Measurements from ENCODE around the gene ELMO1.

Gene ELMO1

DNA sequence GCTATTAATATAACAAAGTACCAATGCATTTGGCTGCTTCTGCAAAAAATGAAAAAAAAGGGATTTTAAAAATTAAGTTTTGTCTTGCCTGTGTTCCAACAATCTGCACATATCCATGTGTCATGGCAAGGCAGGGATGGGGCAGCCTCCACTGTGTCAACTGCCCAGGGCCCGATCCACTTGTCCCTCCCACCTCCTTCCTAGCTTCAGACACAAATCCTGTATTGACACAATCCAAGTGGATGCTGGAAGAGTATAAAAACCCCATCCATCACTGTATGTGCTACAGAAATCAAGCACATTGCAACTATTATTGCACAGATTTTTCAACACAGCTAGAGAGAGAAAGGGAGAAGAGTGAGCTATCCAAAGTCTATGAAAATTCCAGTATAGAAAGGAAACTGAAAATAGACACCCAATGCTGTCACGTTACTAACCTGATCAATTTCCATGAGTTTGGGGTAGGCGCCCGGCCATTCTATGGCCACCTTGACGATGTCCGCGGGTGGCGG lies 106.4 kb downstream of the ELMO1 start:
- no peak for DNase-seq

DNA sequence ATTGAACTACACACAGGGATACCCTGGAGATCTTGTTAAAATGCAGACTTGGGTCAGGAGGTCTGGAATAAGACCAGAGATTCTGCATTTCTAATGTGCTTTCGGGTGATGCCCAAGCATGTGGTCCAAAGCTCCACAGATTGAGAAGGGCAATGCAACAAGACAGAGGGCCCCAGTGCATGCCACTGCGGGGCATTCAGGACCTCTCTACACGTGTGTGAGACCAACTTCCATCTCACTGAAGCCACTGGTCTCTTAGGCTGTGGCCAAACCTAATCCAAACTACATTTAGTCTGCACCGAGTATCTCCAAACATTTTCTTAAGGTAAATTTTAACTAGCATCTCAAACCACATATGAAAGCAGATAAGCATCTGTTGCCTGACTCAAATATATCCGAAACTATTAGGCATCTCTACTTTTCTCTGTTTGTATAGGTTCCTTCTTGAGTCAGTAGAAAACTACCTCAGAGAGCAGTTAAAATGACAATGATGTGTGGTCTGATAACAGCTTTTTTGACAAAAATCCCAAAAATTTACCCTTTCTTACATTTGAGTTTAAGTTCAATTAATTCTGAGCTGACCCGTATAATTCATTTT lies 107.5 kb downstream of the ELMO1 start:
- no peak for DNase-seq

DNA sequence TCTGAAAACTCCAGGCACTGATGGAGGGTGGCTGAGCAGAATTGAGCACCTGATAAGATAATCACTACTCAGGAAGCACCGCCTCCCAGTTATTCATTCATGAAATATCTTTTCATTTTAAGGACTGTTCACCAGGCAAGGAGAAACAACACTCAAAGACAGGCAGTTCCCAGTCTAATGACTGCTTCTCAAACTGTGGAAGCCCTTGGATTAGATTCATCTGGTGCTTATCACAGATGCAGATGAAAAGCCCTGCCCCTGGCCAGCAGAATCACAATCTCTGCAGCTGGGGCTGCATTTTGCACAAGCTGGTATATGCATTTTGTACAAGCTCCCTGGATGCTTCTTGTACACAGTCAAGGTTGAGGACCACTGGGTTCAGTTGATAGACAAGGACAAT lies 109.7 kb downstream of the ELMO1 start:
- DNase-seq, result no peak

DNA sequence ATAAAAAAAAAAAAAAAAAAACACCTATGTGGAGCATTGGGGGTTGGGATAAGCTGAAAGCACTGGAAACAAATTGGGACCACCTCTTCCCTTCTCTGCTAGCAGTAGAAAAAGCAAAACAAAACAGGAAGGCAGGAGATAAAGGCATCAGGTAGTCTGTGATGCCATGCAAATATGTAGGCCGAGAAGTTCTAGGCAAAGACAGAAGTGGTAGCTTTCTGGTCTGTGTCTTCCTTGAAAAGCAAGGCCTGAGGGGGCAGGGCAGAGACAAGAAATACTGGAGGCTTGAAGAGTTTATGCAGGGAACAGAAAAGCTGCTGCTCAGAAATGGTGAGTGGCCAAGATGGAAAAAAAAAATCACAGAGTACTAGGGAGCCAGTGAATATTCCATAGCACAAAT lies 111.1 kb downstream of the ELMO1 start:
- DNase-seq, result no peak

DNA sequence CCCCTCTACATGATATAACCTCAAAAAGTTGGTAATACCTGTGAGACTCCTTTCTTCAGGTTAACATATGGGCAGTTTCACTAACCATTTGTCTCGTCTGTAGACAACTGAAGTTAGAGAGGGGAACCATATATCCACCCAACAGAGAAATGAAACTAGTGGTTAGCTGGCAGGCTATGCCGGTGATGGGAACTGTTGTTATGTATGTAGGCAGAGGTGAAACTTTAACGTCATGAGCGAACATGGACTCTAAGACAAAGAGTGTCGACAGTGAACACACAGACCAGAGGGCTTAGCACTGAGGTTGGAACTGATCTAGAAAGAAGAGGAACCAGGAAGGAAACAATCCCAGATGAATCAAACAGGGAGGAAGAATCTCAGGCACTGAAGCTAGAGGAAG lies 112.4 kb downstream of the ELMO1 start:
- DNase-seq, result no peak

DNA sequence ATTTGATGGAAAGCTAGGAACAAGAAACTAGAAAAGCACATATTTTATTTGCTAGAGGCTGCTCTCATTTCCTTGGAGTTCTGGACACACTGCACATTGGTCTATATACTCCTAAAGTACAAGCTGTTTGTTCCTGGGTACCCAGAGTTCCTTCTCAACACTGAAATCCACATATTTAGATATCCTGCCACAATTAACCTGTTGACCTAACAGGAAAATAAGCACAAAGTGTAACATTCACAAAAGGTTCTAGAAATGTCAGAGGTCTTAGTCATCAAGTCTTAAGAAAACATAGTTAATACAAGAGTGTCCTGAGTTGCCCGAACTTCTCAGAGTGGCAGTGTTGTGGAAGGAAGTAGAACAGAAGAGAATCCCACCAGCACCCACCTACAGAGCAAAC lies 115.6 kb downstream of the ELMO1 start:
- no peak for DNase-seq

DNA sequence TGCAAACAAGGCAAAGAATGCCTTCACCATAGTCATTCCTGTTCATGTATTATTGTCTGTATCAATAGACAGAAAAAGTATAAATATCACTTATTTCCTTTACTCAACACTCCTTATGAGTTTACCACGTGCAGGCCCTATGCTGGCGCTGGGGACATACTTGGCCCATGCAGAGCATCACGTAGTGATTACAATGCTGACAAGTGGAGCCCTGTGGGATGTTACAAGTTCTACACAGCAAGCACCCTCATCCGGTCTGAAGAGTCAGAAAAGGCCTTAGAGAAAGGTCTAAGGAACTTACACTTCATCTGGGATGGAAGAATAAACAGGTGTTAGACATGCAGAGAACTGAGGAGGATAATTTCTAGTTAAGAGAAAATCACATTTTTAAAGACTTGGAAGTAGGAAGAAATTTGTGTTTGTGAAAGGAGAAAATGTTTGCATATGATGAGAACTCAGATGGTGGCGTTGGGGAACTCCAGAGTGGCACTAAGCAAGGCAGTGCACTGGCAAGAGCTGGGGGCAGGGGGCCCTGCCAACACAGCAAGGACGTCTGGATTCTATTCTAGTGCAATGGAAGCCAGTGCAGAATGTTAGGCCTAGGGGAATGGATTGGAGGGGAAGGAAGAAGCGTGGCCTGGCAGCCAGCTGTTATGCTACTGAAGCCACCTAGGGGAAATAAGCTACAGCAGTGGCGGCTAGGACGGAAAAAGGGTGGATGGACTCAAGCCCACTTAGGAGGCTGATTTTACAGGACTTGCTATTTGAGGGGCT lies 116.2 kb downstream of the ELMO1 start:
- no peak for DNase-seq

DNA sequence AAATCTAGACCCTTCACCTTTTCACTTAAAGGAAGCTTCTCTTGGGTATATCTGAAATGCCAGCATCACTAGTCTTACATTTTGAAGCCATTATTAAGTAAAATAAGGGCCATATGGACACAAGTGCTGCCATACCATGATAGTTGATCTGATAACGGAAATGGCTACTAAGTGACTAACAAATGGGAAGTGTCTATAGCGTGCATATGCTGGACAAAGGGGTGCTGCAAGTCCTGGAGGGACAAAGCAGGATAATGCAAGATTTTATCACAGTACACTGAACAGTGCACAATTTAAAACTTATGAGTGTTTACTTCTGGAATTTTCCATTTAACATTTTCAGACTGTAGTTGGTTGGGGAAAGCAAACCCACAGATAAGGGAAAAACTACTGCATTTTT lies 117.9 kb downstream of the ELMO1 start:
- DNase-seq, result no peak

DNA sequence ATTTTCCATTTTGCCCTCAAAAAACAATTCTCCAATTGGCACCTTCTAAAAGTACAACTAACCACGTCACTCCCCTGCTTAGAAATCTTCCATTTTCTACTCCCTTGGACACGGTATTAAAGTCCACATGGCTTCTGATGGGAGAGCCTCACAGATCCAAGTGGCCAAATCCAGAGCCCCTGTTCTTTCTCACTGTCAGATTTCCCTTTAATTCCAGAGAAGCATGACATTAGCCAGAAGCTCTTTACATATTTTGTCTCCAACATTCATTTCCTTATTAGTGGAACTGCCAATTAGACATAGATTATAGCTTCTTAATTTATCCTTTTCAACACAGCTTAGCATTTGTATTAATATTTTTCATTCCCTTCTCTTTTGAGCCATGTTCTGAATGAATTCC lies 118.7 kb downstream of the ELMO1 start:
- no peak for DNase-seq

DNA sequence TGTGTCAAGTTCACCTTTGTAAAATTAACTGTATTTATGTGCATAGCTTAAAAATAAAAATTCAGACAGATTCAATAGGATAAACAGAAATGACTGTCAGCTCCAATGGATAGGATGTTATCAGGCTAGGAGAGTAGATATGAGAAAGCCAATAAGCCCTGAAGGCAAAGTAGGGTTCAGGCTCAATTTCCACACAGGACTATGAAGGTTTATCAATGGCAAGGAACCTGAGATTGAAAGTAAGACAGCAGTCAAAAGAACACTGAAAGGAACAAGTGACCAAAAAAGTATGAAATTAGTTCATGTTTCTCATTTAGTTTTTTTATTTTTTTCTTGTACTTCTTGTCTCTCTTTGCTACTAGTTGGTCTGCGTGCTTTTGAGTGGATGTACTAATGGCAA lies 121.4 kb downstream of the ELMO1 start:
- DNase-seq, result no peak

DNA sequence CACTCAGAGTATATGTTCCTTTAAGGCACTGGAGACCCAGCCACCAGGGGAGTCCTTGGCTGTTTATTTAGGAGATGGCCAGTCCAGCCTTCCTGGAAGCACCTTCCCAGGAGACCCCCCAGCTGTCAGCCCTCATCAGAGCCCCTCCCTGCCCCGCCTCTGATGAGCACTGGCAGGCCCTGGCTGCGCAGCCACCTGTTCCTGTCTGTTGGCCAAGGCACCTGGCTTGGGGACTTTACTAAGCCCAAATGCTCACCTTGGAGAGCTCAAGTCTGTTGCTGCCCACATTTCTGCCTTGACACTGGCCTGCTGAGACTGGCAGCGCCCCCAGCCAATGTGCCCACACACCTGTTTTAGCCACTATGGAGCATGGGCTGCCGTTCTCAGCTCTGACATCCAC lies 124.7 kb downstream of the ELMO1 start:
- DNase-seq, result no peak

DNA sequence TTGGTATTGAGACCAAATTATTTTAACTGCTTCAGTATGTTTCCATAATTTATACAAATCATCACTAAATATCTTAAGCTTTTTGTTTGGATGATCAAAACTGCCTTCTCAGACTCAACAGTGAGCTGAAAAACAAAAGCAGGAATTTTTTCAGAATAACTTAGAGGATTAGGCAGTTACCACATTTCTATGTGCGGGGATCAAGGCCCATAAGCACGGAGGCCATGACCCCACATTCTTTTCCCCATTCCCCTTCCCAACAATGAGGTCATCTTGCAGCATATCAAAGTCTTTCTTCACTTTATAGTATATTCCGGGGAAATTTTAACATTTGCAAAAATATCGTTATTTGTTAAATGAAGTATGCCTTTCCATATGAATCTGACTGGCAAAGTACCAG lies 125.8 kb downstream of the ELMO1 start:
- DNase-seq, result no peak

DNA sequence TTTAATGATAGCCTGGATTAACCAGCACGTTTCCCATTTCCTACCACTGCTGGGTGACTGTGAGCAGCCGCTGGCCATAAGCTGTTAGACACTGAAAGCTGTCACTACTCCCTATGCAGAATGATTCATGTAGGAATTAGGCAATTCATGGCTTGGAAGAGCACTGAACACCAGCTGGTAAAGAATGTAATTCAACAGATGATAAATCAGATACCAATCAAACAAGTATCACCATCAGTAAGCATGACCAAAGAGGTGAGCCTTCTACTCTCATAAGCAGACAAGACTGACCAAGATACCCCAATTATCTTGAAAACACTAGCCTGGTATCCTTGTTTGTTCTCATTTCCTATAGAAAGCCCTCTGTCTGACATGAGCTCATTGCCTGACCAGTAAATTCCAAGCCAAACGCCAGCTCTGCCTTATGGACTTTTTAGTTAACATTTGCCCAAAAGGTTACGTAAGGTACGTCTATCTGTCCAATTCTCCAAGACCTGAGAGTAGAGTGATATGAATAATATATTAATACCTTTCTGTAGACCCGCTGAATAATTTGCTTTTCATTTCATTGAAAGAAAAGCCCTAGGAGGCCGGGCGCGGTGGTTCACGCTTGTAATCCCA lies 127.7 kb downstream of the ELMO1 start:
- no peak for DNase-seq

DNA sequence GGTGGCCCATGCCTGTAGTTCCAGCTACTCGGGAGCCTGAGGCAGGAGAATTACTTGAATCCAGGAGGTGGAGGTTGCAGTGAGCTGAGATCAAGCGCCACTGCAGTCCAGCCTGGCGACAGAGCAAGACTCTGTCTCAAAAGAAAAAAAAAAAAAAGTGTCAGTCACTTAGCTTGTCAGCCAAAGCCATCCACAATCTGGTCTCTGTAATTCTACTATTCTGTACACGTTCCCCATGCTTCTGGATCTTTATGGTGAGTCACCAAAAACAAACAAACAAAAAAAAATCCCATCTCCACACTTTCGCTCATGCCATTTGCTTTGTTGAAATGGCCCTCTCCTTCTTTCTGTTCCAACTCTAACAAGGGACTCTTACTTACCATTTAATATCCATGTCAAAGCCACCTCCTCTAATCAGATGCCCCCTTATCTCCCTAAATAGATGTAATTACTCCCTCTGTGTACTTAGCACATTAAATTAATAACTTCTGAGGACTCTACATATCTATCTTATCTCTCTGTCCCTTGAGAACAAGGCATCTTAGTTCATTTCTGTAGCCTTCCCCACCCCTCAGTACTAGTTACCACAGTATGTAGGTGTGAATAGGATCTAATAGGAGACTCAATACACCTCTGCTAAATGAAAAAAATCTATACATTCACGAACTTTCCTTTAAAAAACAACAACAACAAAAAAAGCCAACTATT lies 128.4 kb downstream of the ELMO1 start:
- no peak for DNase-seq

DNA sequence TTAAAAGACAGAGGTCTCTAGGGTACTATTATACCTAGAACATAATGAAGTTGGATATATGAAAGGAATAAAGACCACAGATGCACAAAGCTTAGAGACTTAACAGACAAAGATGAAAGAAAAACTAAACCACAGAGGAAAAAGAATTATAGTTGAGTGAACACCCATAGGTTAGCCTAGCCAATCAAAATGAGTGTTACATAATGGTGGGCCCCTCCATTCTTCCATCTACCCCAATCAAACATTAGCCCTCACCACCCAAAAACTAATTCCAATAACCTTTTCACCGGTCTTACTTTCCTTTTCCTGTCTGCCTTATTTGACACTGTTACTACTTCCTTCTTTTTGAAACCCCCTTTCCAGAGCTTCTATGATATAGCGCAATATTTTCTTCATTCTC lies 130.1 kb downstream of the ELMO1 start:
- DNase-seq, result no peak

DNA sequence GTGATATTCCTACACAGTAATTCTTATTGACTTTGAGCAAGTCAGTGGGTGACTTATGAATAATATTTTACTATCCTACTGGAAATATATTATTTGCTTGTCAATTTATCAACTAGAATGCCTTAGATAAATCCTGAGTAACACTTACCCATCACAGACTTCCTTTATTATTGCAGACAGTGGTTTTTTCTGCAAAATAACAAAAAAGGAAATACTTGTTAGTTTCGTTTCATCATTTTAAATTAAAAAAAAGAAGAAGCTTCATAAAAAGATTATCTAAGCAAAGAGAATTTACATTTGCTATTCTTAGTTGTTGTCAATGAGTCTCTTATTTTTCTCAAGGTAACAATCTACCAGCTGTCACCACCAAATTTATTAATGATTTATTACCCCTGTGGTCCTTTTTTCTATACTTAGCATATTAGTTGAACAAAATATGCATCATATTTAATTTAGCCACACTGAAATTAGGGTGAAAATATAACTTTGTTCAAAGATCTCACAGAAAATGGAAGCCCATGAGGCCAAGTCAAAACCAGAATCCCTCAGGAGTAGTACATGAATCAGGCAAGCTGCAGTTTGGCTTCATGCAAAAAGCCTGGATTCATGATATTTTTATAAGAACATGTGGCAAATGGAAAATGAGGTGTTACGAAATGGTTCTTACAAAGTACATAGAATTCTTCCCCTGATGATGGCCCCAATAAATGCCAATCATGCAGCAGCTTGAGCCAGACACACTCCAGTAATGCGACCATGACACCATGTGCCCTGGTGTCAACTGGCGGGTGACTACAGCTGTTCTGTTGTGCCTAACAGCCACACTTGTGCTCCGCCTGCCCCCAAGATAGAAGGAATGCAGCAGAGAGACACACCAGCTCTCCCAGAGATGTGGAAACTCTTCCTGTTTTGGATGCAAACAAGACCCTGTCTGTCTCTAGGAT lies 132.6 kb downstream of the ELMO1 start:
- no peak for DNase-seq

DNA sequence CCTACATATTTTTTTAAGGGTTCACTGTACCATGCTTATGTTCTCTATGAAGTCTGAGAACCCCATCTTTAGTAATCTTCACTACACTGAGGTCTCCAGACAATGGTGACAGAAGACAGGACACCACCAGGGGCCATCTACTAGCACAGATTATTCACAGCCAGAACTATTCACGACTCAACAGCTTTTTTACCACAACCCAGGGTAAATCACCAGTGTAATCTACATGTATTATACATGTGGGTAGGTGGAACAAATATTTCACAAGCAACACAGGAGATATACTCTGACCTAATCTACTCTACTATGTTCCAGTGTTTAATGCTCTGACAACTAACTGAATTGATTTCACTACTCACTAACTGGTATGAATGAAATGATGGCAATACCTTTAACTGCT lies 136.1 kb downstream of the ELMO1 start:
- no peak for DNase-seq

DNA sequence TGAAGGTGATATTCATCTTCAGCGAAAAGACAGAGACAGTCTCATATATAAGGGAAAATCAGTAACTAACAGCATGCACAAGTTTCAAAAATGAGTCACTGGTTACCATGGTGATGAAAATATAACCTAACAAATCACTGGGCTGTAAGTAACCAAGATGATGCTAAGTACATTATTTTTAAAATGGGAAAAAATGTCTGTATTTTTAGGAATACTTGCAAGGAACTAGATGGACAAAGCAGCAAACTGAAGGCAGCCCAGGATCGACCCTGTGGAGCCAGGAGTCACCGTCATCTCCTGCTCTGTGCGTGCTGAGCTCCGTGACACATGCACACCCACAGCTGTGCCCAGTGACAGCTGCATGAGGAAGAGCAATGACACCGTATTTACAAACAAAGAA lies 137.3 kb downstream of the ELMO1 start:
- no peak for DNase-seq

DNA sequence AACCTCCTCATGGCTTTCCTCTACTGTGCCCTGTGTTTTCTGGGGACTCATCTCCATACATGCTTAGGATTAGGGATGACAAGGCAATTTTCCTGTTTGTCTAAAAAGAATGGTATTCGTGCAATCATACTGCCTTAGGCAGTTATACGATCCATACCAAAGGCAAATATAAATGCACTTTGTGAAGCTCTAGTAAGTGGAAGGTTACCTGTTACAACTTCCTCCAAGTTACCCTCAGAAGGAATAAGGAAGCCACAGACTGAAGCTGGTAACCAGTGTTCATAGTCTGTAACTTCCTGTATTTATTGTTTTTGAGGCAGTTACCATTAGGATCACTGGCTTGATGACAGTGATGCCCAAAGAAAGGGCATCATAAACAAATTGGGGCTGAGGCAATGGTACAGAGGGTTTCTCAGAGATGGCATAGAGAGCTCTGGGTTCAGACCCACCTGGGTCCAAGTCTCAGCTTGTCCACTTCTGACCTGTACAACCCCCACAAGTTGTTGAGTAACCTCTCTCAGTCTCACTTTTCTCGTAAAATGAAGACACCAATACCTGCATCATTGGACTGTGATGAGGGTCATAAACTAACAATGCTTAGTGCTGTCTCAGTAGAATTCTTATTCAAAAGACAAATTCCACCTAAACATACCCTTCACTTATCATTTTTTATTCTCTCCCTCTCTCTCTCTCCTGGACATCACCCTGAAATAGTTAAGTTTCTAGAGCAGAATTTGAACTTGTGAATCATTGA lies 138.2 kb downstream of the ELMO1 start:
- no peak for DNase-seq

DNA sequence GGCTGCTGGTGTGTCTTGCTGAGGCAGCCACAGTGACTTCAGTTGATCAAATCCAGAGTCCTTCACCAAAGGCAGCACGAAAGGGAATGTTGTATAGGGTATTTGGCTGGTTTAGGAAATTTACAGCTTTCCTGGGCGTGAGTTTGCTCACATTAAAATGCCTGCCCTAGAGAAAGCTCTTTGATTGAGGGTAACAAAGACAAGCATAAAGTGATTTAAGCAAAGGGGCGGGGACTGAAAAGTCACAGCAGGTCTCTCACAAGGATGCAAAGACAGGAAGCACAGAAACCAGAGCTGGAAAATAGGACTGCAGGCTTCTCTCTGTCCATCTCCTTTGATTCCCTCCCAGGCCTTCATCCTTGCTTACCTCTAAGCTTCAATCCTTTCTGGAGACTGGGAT lies 139.2 kb downstream of the ELMO1 start:
- no peak for DNase-seq

DNA sequence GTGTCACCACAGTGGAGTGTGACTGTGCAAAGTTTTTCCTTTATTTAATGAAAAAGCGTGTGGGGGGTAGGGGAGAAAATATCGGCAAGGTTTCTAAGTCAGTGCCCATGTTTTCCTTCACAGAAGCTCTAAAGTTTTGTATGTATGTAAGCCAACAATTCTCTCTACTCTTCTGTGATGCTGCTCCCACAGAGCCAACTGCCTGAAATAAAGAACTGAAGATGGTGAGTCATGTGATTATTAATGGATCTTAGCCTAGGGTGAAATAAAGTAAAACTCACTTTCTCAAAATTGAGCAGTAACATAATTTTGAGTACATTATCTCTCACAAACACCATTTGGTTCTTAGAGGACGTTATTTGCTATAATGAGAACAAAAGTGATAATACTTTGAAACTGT lies 143.7 kb downstream of the ELMO1 start:
- no peak for DNase-seq

DNA sequence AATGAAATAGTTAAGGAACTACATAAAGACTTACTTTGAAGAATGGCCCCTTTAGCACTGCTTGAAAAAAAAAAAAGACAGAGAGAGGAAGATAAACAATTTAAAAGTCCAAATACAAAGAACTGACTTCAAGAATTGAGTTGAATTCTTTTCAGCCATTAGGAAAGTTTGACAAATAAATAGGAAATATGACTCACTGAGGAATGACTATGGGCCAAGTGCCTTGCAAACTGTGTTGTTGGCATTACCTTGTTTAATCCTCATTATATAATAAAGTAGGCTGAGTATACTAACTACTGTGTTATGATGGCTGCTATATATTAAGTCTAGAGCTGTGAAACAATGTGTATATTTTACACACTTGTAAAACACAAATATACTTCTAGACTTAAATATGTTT lies 151.1 kb downstream of the ELMO1 start:
- DNase-seq, result no peak

All from NCI-H2029 treated with DMSO at 0.1 percent for 48 hours (cell line).